ENCODE data around the gene IZUMO1R. TPM values are rescaled to one million over a fixed set of nuclear protein-coding genes. Genes with fewer than 3 reads are reported as not detected.

IZUMO1R gene
- total RNA-seq, 1 experiment from 2014 or later, result not detected

DNA sequence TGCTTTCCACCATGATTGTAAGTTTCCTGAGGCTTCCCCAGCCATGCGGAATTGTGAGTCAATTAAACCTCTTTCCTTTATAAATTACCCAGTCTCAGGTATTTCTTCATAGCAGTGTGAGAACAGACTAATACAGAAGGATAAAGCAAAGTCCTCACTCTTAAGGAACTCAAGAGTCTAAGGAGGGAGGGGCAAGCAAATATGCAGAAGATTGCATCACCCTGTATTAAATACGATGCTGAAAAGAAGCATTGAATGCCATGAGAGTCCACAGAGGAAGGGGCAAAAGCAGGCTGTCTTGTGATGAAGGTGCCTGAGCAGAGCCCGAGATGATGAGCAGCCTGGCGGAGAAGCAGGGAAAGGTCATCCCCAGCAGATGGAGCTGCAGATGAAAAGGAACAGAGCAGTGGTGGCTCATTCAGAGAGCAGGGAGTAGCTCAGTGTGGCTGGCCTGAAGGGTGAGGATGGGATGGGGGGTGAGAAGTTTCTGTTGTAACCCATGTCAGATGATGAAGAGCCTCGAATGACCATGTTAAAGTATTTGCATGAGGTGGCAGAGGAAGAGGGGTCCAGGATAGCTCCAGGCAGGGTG, 6.3 kb upstream of the IZUMO1R start:
- no peaks in the 10 kb centered on the region for H3K27me3 Mint-ChIP-seq (ENCODE audit: low read depth)
- peaks cover 11% of the 10 kb centered on the region for H3K4me1 Mint-ChIP-seq
- H3K9me3 Mint-ChIP-seq, result peaks cover 3% of the 10 kb centered on the region
- peak; percentile 51; the same call in 1 of the 2 replicates for TF ChIP-seq ZNF121 (CRISPR knock-in tag; IDR thresholded peaks at IDR 0.05)
- no peak for TF ChIP-seq GTF2I (CRISPR knock-in tag; conservative IDR thresholded peaks at IDR 0.05)
- no peak for TF ChIP-seq ZSCAN18 (CRISPR knock-in tag; IDR thresholded peaks at IDR 0.05)
- ATAC-seq (peak; percentile 79), DNase-seq (ENCODE audit: low spot score) (no peak)
- H3K36me3 Mint-ChIP-seq, result no peaks in the 10 kb centered on the region
- H3K27ac Mint-ChIP-seq, result no peak overlapping the region
- ChIA-PET POLR2A (no interaction called here), CTCF (interaction anchor here (0.6 to 2.2 kb wide), 9 partner anchors 10 to 403 kb away, joined by 3 to 8 read pairs (median 3); partner anchors contain the start of gene C11orf97)
- H3K4me3 Mint-ChIP-seq, result no peak overlapping the region

DNA sequence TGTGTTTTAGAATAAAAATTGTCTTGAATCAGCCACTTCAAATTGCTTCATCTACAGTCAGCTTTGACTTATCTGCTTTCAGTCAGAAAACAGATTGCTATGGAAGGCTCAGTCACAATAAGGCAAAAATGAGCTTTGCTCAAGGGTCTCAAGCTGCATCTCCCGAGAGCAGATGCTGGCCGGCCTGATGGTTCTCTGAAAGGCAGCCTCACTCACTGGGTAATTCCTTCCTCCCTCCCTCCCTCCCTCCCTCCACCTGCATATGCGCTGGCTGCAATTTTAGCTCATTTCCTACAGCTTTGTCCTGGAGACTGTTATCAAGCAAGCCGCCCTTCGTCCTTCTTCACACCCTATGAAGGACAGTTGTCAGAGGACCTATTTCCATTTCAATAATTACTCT, 1.6 kb upstream of the IZUMO1R start:
- ATAC-seq (peak; percentile 36), DNase-seq (ENCODE audit: low spot score) (no peak)
- peaks cover 3% of the 10 kb centered on the region for H3K9me3 Mint-ChIP-seq
- peak overlapping the region; percentile 18; the same call in 1 of the 2 replicates for H3K4me3 Mint-ChIP-seq
- CTCF ChIA-PET, result interaction anchor here (0.7 to 1.5 kb wide), 4 partner anchors 9 to 452 kb away, joined by 3 to 7 read pairs (median 4); partner anchors contain the start of genes PANX1 and VSTM5
- H3K27me3 Mint-ChIP-seq (ENCODE audit: low read depth), result no peaks in the 10 kb centered on the region; the same call in 1 of the 2 replicates
- no peak overlapping the region for H3K27ac Mint-ChIP-seq
- POLR2A ChIA-PET, result no interaction called here
- H3K36me3 Mint-ChIP-seq, result no peaks in the 10 kb centered on the region
- no peak for TF ChIP-seq KAT7 (CRISPR knock-in tag; IDR thresholded peaks at IDR 0.05; ENCODE audit: borderline replicate concordance)
- TF ChIP-seq, protein P1, sequence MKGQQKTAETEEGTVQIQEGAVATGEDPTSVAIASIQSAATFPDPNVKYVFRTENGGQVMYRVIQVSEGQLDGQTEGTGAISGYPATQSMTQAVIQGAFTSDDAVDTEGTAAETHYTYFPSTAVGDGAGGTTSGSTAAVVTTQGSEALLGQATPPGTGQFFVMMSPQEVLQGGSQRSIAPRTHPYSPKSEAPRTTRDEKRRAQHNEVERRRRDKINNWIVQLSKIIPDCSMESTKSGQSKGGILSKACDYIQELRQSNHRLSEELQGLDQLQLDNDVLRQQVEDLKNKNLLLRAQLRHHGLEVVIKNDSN (CRISPR knock-in tag; IDR thresholded peaks at IDR 0.05), result no peak
- TF ChIP-seq SOX15 (CRISPR knock-in tag; IDR thresholded peaks at IDR 0.05), result no peak
- no peak for TF ChIP-seq ZNF219 (CRISPR knock-in tag; IDR thresholded peaks at IDR 0.05; ENCODE audit: borderline replicate concordance)
- TF ChIP-seq NR2C2 (CRISPR knock-in tag; IDR thresholded peaks at IDR 0.05), result no peak
- TF ChIP-seq NFYB (CRISPR knock-in tag; conservative IDR thresholded peaks at IDR 0.05; ENCODE audit: low read depth), result no peak
- no peak for TF ChIP-seq TEAD4 (CRISPR knock-in tag; IDR thresholded peaks at IDR 0.05)
- no peak for TF ChIP-seq MLX (CRISPR knock-in tag; IDR thresholded peaks at IDR 0.05)
- no peak for TF ChIP-seq OVOL2 (CRISPR knock-in tag; IDR thresholded peaks at IDR 0.05; ENCODE audit: borderline replicate concordance)
- TF ChIP-seq RELA (CRISPR knock-in tag; IDR thresholded peaks at IDR 0.05; ENCODE audit: borderline replicate concordance), result no peak
- no peak for TF ChIP-seq ZBTB21 (CRISPR knock-in tag; IDR thresholded peaks at IDR 0.05; ENCODE audit: borderline replicate concordance)
- H3K4me1 Mint-ChIP-seq, result peaks cover 29% of the 10 kb centered on the region

GRCh38 chr11:94305146-94305545, 766 bp downstream of the IZUMO1R start:
- DNase-seq (ENCODE audit: low spot score) (no peak), ATAC-seq (no peak)
- Mint-ChIP-seq H3K27me3 (ENCODE audit: low read depth) (no peaks in the 10 kb centered on the region; the same call in 1 of the 2 replicates), H3K9me3 (no peaks in the 10 kb centered on the region), H3K27ac (0 out of 2 replicates have a peak overlapping the region, but pooled peaks have one; percentile 14), H3K4me3 (no peak overlapping the region), H3K36me3 (no peaks in the 10 kb centered on the region), H3K4me1 (peaks cover 29% of the 10 kb centered on the region)
- CTCF ChIA-PET, result no interaction called here
- POLR2A ChIA-PET, result no interaction called here
- TF ChIP-seq ATF1 (CRISPR knock-in tag; IDR thresholded peaks at IDR 0.05), result no peak
- TF ChIP-seq, protein P2, sequence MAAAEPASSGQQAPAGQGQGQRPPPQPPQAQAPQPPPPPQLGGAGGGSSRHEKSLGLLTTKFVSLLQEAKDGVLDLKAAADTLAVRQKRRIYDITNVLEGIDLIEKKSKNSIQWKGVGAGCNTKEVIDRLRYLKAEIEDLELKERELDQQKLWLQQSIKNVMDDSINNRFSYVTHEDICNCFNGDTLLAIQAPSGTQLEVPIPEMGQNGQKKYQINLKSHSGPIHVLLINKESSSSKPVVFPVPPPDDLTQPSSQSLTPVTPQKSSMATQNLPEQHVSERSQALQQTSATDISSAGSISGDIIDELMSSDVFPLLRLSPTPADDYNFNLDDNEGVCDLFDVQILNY (CRISPR knock-in tag; IDR thresholded peaks at IDR 0.05), result no peak
- TF ChIP-seq, protein P3, sequence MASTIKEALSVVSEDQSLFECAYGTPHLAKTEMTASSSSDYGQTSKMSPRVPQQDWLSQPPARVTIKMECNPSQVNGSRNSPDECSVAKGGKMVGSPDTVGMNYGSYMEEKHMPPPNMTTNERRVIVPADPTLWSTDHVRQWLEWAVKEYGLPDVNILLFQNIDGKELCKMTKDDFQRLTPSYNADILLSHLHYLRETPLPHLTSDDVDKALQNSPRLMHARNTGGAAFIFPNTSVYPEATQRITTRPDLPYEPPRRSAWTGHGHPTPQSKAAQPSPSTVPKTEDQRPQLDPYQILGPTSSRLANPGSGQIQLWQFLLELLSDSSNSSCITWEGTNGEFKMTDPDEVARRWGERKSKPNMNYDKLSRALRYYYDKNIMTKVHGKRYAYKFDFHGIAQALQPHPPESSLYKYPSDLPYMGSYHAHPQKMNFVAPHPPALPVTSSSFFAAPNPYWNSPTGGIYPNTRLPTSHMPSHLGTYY (CRISPR knock-in tag; IDR thresholded peaks at IDR 0.05), result no peak
- TF ChIP-seq ZBTB43 (CRISPR knock-in tag; IDR thresholded peaks at IDR 0.05), result no peak
- no peak for TF ChIP-seq ZSCAN18 (CRISPR knock-in tag; IDR thresholded peaks at IDR 0.05)
- no peak for TF ChIP-seq NFYB (CRISPR knock-in tag; conservative IDR thresholded peaks at IDR 0.05; ENCODE audit: low read depth)
- no peak for TF ChIP-seq GTF2I (CRISPR knock-in tag; conservative IDR thresholded peaks at IDR 0.05)
- no peak for TF ChIP-seq ZNF396 (CRISPR knock-in tag; IDR thresholded peaks at IDR 0.05; ENCODE audit: borderline replicate concordance)
- no peak for TF ChIP-seq ETV6 (CRISPR knock-in tag; IDR thresholded peaks at IDR 0.05)
- no peak for TF ChIP-seq OVOL2 (CRISPR knock-in tag; IDR thresholded peaks at IDR 0.05; ENCODE audit: borderline replicate concordance)
